PC-9 (cell line): ENCODE results near the gene DPP9. TPM values are rescaled to one million over a fixed set of nuclear protein-coding genes. Genes with fewer than 3 reads are reported as not detected.

Source experiments
- BruUV-seq: library from RNA; stranded (reverse); fragments of 400-500 nt; replicated peaks from 2 replicates; lab custom pipeline; 2021; lab: Mats Ljungman, UMichigan
- CTCF ChIA-PET: fragments of 300-600 bp; sonication (Branson Sonifier 250); formaldehyde crosslinking; loops from one replicate; lab custom pipeline; 2022; ENCODE audit warnings: antibody characterized with exemption; lab: Charles Lee
- POLR2A ChIA-PET: fragments of 300-600 bp; sonication (Branson Sonifier 250); formaldehyde crosslinking; loops from one replicate; lab custom pipeline; 2022; ENCODE audit warnings: antibody characterized with exemption; ENCODE audit not compliant: unreplicated experiment; lab: Charles Lee
- DNase-seq, 2 experiments: peaks; one replicate each; pipeline versions ENCODE4 v3.0.0 to v3.0.0-alpha.2; 2015 to 2022; ENCODE audit warnings: mixed read lengths in 1 of 2
- H2AFZ ChIP-seq: fragments of 200-600 bp; sonication (generic); 2 replicates; pipeline ENCODE4 v1.8.1; 2017; ENCODE audit warnings: antibody characterized with exemption
- H3F3A ChIP-seq: fragments of 200-600 bp; sonication (generic); 2 replicates; pipeline ENCODE4 v1.8.1; 2017; ENCODE audit warnings: antibody characterized with exemption, mild to moderate bottlenecking, low read depth; ENCODE audit not compliant: insufficient read depth
- H3K27ac ChIP-seq: fragments of 200-600 bp; sonication (generic); 2 replicates; pipeline ENCODE4 v1.6.1; 2016; ENCODE audit warnings: mixed run types
- H3K27me3 ChIP-seq: fragments of 200-600 bp; sonication (generic); 2 replicates; pipeline ENCODE4 v1.6.1; 2016; ENCODE audit warnings: low read depth, mixed run types; ENCODE audit not compliant: insufficient read depth
- H3K36me3 ChIP-seq: fragments of 200-600 bp; sonication (generic); 2 replicates; pipeline ENCODE4 v1.6.1; 2016; ENCODE audit warnings: low read depth, mixed run types
- H3K4me1 ChIP-seq: fragments of 200-600 bp; sonication (generic); replicated peaks from 2 replicates; pipeline ENCODE4 v1.6.1; 2016; ENCODE audit warnings: mixed run types; ENCODE audit not compliant: insufficient read depth
- H3K4me2 ChIP-seq: fragments of 200-600 bp; sonication (generic); 2 replicates; pipeline ENCODE4 v1.6.1; 2017; ENCODE audit warnings: mixed run types
- H3K4me3 ChIP-seq: fragments of 200-600 bp; sonication (generic); 2 replicates; pipeline ENCODE4 v1.6.1; 2016; ENCODE audit warnings: mixed run types
- H3K79me2 ChIP-seq: fragments of 200-600 bp; sonication (generic); 2 replicates; pipeline ENCODE4 v1.6.1; 2017; ENCODE audit warnings: low read depth, mixed run types
- H3K9me2 ChIP-seq: fragments of 200-600 bp; sonication (generic); 2 replicates; pipeline ENCODE4 v1.8.1; 2017; ENCODE audit warnings: mild to moderate bottlenecking; ENCODE audit not compliant: insufficient read depth
- H3K9me3 ChIP-seq: fragments of 200-600 bp; sonication (generic); 2 replicates; pipeline ENCODE4 v1.8.1; 2016; ENCODE audit warnings: low read depth; ENCODE audit not compliant: insufficient read depth
- H4K20me1 ChIP-seq: fragments of 200-600 bp; sonication (generic); 2 replicates; pipeline ENCODE4 v1.8.1; 2017; ENCODE audit not compliant: insufficient read depth
- EZH2 ChIP-seq: fragments of 200-600 bp; sonication (generic); IDR thresholded peaks from 2 replicates; pipeline ENCODE4 v1.8.0; 2017; ENCODE audit warnings: antibody characterized with exemption, low read depth
- intact Hi-C: fragments of 100-400 bp; cut with micrococcal nuclease; formaldehyde crosslinking; loops from one replicate; pipeline ENCODE4 v1.10.0; 2022; ENCODE audit not compliant: unreplicated experiment
- total RNA-seq: library from RNA; stranded (reverse); gene quantifications from 2 replicates; pipeline ENCODE4 v1.2.3, GENCODE V29; 2021
- TF ChIP-seq, protein P1 (sequence below): fragments of 200-600 bp; sonication (generic); conservative IDR thresholded peaks from 2 replicates; pipeline ENCODE4 v1.6.1; 2017; ENCODE audit warnings: mixed run types, antibody characterized with exemption, mild to moderate bottlenecking, moderate library complexity

The DPP9 gene
- total RNA-seq, 1 experiment from 2014 or later: 85.3 TPM

GRCh38 chr19:4639531-4640246, 84.0 kb downstream of the DPP9 start:
- Histone ChIP-seq H3K27me3 (no peaks in the 10 kb centered on the region), H3K9me2 (no peaks in the 10 kb centered on the region), H3K36me3 (no peaks in the 10 kb centered on the region), H3K79me2 (no peaks in the 10 kb centered on the region), H3K9me3 (no peaks in the 10 kb centered on the region), H4K20me1 (no peaks in the 10 kb centered on the region), H3K27ac (no peak overlapping the region), H3F3A (no peaks in the 10 kb centered on the region), H3K4me2 (peak overlapping the region; percentile 65), H2AFZ (no peak overlapping the region), H3K4me3 (peak overlapping the region; percentile 51; the same call in 1 of the 2 replicates), H3K4me1 (no peaks in the 10 kb centered on the region)
- TSS peak; percentile 69 for BruUV-seq
- DNase-seq: no peak
- intact Hi-C loops: loop anchor here (5.0 kb wide), 3 partner anchors 117 to 182 kb away; partner anchors contain the start of gene UBXN6
- TF ChIP-seq, protein P1, sequence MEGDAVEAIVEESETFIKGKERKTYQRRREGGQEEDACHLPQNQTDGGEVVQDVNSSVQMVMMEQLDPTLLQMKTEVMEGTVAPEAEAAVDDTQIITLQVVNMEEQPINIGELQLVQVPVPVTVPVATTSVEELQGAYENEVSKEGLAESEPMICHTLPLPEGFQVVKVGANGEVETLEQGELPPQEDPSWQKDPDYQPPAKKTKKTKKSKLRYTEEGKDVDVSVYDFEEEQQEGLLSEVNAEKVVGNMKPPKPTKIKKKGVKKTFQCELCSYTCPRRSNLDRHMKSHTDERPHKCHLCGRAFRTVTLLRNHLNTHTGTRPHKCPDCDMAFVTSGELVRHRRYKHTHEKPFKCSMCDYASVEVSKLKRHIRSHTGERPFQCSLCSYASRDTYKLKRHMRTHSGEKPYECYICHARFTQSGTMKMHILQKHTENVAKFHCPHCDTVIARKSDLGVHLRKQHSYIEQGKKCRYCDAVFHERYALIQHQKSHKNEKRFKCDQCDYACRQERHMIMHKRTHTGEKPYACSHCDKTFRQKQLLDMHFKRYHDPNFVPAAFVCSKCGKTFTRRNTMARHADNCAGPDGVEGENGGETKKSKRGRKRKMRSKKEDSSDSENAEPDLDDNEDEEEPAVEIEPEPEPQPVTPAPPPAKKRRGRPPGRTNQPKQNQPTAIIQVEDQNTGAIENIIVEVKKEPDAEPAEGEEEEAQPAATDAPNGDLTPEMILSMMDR: no peak
- TF ChIP-seq EZH2: no peak
- POLR2A ChIA-PET: no interaction called here
- CTCF ChIA-PET: no interaction called here

DNA sequence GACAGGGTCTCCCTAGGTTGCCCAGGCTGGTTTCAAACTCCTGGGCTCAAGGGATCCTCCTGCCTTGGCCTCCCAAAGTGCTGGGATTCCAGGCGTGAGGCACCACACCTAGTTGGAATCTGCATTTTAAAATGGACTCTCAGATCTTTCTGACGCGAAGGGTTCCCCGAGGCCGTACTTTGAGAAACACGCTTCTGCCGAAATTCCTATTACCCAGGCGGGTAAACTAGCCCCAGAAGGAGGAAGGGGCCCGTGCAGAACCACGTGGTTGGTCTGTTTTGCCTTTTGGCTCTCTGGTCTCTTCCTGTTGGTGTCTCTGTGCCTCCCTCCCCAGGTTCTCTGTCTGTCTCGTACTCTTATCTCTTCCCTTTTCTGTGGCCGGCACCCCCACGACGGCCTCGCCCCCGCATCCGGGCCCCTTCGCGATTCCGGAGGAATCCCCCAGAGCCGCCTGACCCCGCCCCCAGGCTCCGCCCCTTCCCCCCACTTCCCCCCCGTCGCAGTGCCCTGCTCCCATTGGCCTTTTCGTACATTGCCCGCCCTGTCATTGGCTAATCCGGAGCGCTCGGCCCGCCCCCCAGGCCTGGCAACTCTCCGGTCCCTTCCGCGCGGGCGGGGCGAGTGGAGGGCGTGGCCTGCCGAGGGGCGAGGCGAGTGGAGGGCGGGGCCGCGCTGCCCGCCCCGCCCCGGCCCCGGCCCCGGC, 84.7 kb downstream of the DPP9 start, which contains the start of gene TNFAIP8L1:
Gene TNFAIP8L1 (plus strand): TSS at position 689 of the 703 bp plus-strand sequence. CDS start 12,354 bp downstream, outside the sequence.
- Histone ChIP-seq H3K79me2 (no peaks in the 10 kb centered on the region), H4K20me1 (no peaks in the 10 kb centered on the region), H3K9me2 (no peaks in the 10 kb centered on the region), H3K4me2 (peak within 1 kb of the TSS; percentile 65), H3K36me3 (no peaks in the 10 kb centered on the region), H3K27me3 (no peaks in the 10 kb centered on the region), H3K9me3 (no peaks in the 10 kb centered on the region), H3K4me1 (no peaks in the 10 kb centered on the region), H2AFZ (no peak within 1 kb of the TSS), H3K27ac (no peak within 1 kb of the TSS), H3K4me3 (peak within 1 kb of the TSS; percentile 51; the same call in 1 of the 2 replicates), H3F3A (no peaks in the 10 kb centered on the region)
- TF ChIP-seq EZH2: no peak
- TF ChIP-seq, protein P1: no peak
- peak; percentile 60 to 93 for DNase-seq
- no TSS peak for BruUV-seq
- ChIA-PET CTCF (no interaction called here), POLR2A (no interaction called here)
- intact Hi-C loops: loop anchor here (5.0 kb wide), 3 partner anchors 117 to 182 kb away; partner anchors contain the start of gene UBXN6

DNA sequence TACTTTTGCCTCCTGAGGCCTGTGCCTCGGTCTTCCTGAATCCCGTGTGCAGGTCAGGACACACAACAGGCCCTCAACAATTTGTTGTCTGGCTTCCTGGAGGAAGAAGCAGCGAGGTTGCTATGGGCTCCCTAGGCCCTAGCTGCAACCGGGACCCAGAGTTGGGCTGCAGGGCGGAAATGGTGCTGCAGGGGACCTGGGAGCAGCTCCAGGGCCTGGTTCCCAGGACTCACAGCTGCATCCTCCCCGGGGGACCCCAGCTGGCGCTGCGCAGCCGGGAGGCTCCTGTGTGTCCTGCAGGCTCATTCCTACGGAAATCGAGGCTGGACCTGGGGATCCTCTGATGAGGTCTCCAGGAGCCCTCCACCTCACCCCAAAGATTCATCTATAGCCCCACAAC, 85.3 kb downstream of the DPP9 start:
- H3K9me2 ChIP-seq: no peaks in the 10 kb centered on the region
- H2AFZ ChIP-seq: no peak overlapping the region
- no peaks in the 10 kb centered on the region for H3K9me3 ChIP-seq
- H4K20me1 ChIP-seq: no peaks in the 10 kb centered on the region
- no peaks in the 10 kb centered on the region for H3K36me3 ChIP-seq
- no peaks in the 10 kb centered on the region; the same call in 1 of the 2 replicates for H3K4me1 ChIP-seq
- CTCF ChIA-PET: no interaction called here
- intact Hi-C loops: loop anchor here (5.0 kb wide), 3 partner anchors 116 to 181 kb away; partner anchors contain the start of gene UBXN6
- POLR2A ChIA-PET: no interaction called here
- TF ChIP-seq, protein P1: no peak
- TF ChIP-seq EZH2: no peak
- H3K27ac ChIP-seq: no peak overlapping the region
- H3K4me3 ChIP-seq: no peak overlapping the region
- no TSS peak for BruUV-seq
- H3K27me3 ChIP-seq: no peaks in the 10 kb centered on the region
- no peak overlapping the region for H3K4me2 ChIP-seq
- H3F3A ChIP-seq: no peaks in the 10 kb centered on the region
- no peaks in the 10 kb centered on the region for H3K79me2 ChIP-seq
- no peak for DNase-seq
